ENCODE results near the gene CACNG8.

DNA sequence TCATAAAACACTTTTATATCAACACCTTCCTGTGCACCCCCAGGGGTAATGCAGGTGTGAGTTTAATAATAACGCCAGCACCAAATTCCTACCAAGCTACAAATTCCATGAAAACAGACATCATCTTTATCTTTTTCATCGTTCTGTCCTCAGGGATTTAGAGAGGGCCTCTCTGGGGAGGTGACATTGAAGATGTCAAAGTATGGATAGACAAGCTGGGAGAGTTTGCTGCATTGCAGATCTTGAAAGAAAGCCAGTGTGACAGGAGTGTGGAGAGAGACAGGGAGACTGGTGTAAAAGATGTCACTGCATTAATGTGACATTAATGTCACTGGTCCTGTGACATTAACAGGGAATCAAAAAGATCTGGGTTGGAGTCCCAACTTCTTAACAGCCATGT is 38.8 kb downstream of the CACNG8 start:
- TF ChIP-seq, protein P1, sequence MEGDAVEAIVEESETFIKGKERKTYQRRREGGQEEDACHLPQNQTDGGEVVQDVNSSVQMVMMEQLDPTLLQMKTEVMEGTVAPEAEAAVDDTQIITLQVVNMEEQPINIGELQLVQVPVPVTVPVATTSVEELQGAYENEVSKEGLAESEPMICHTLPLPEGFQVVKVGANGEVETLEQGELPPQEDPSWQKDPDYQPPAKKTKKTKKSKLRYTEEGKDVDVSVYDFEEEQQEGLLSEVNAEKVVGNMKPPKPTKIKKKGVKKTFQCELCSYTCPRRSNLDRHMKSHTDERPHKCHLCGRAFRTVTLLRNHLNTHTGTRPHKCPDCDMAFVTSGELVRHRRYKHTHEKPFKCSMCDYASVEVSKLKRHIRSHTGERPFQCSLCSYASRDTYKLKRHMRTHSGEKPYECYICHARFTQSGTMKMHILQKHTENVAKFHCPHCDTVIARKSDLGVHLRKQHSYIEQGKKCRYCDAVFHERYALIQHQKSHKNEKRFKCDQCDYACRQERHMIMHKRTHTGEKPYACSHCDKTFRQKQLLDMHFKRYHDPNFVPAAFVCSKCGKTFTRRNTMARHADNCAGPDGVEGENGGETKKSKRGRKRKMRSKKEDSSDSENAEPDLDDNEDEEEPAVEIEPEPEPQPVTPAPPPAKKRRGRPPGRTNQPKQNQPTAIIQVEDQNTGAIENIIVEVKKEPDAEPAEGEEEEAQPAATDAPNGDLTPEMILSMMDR (IDR thresholded peaks at IDR 0.05), result no peak
- no peak for TF ChIP-seq POLR2A (IDR thresholded peaks at IDR 0.05)

All from thyroid gland (tissue), 4 donors.